GM06990 (cell line): ENCODE data around the gene GFOD1.

Source experiments
- DNase-seq: peaks from one replicate; pipeline ENCODE4 v3.0.0-alpha.2; 2011; ENCODE audit not compliant: insufficient read length; ENCODE audit errors: extremely low read depth
- H3K27me3 ChIP-seq: replicated peaks from 2 replicates; pipeline ENCODE4 v1.6.0; 2011; ENCODE audit warnings: low read length; ENCODE audit not compliant: control insufficient read depth, insufficient read depth
- H3K36me3 ChIP-seq: 2 replicates; pipeline ENCODE4 v1.5.1; 2011; ENCODE audit warnings: low read length; ENCODE audit not compliant: control insufficient read depth, insufficient read depth
- H3K4me3 ChIP-seq: replicated peaks from 2 replicates; pipeline ENCODE4 v1.5.1; 2011; ENCODE audit warnings: low read depth, mild to moderate bottlenecking, control low read depth, low read length
- TF ChIP-seq, protein P1 (sequence below): IDR thresholded peaks from 2 replicates; pipeline ENCODE4 v1.5.1; 2011; ENCODE audit warnings: low read length, control low read depth, mild to moderate bottlenecking, inconsistent platforms; ENCODE audit not compliant: insufficient read depth, poor library complexity, severe bottlenecking

Gene GFOD1

DNA sequence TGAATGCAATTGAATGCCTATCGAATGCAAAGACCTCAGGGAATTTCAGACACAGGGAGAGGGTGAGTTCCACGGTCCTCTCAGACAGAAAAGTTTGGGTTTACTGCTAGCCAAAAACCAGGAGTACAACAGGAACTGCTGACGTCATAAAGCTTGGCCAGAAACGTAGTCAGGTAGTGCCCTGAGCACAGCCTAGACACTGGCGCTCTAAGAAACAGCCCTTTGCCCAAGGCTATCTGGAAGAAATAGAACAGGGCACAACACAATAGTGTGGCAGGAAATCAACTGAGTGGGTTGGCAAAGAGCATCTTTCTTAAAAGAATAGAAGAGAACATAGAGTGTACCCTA lies 58.0 kb downstream of the GFOD1 start:
- DNase-seq = no peak
- Histone ChIP-seq H3K27me3 (no peaks in the 10 kb centered on the region), H3K4me3 (no peak overlapping the region), H3K36me3 (no peaks in the 10 kb centered on the region)
- TF ChIP-seq, protein P1, sequence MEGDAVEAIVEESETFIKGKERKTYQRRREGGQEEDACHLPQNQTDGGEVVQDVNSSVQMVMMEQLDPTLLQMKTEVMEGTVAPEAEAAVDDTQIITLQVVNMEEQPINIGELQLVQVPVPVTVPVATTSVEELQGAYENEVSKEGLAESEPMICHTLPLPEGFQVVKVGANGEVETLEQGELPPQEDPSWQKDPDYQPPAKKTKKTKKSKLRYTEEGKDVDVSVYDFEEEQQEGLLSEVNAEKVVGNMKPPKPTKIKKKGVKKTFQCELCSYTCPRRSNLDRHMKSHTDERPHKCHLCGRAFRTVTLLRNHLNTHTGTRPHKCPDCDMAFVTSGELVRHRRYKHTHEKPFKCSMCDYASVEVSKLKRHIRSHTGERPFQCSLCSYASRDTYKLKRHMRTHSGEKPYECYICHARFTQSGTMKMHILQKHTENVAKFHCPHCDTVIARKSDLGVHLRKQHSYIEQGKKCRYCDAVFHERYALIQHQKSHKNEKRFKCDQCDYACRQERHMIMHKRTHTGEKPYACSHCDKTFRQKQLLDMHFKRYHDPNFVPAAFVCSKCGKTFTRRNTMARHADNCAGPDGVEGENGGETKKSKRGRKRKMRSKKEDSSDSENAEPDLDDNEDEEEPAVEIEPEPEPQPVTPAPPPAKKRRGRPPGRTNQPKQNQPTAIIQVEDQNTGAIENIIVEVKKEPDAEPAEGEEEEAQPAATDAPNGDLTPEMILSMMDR = no peak

DNA sequence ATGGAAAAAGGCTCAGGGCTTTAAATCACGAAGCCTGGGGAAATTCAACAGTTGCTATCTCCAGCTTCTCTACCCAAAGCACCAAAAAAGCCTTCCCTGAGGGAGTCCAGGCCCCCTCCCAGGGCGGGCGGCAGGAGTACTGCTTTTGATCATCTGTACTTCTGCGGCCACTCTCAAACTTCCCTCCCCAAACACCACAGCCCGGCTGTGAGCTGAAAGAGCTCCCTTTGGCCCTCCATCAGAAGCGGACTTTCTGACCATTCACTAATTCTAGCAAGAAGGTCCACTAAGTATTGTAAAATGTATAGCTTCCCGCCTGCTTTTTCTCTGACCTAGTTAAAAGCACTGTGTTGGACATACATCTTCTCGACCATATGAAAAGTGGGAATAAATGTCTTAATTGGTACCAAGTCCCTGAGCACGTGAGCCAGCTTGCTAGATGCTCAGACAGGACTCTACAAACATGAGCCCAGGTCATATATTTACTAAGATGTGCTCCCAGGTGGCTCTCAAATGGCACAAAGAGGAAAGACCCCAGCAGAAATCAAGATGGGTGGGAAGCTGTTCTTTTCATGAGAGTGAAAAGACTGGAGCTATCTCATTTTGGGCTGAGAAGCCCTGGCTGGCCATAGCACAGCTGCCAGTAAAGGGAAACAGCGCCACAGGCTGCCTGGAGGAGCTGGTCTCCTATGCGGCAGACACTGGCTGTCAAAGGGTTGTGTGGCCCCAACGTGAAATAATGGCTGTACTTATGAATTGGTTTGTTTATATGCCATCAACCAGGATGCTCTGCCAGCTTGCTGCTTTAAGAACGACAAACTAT lies 58.6 kb downstream of the GFOD1 start:
- DNase-seq = peak; percentile 34
- Histone ChIP-seq H3K36me3 (no peaks in the 10 kb centered on the region), H3K27me3 (no peaks in the 10 kb centered on the region), H3K4me3 (peak overlapping the region; percentile 22)
- TF ChIP-seq, protein P1 = peak; percentile 71

- Histone ChIP-seq H3K36me3 (no peaks in the 10 kb centered on the region; the same call in 1 of the 2 replicates), H3K4me3 (peak overlapping the region; percentile 19), H3K27me3 (no peaks in the 10 kb centered on the region)
- TF ChIP-seq, protein P1 = peak; percentile 45
- peak; percentile 92 for DNase-seq
Measured at GRCh38 chr6:13427801-13428582, 59.4 kb downstream of the GFOD1 start.

GRCh38 chr6:13427316-13427715 lies 60.1 kb downstream of the GFOD1 start:
- no peak overlapping the region; the same call in 1 of the 2 replicates for H3K4me3 ChIP-seq
- DNase-seq = no peak
- TF ChIP-seq, protein P1 = no peak

GRCh38 chr6:13425943-13426931 lies 61.2 kb downstream of the GFOD1 start:
- no peaks in the 10 kb centered on the region; the same call in 1 of the 2 replicates for H3K36me3 ChIP-seq
- H3K27me3 ChIP-seq = no peaks in the 10 kb centered on the region
- no peak overlapping the region for H3K4me3 ChIP-seq
- TF ChIP-seq, protein P1 = no peak
- DNase-seq = peak; percentile 55

More at GRCh38 chr6:13427316-13427715, 60.1 kb downstream of the GFOD1 start:
- Histone ChIP-seq H3K36me3 (no peaks in the 10 kb centered on the region; the same call in 1 of the 2 replicates), H3K27me3 (no peaks in the 10 kb centered on the region)
